GM23248 (cell line): ENCODE measurements around the gene PRICKLE2.

Experiments used
- EZH2 ChIP-seq: fragments of 200-600 bp; sonication (generic); IDR thresholded peaks from 2 replicates; pipeline ENCODE4 v1.6.1; 2018; ENCODE audit warnings: antibody characterized with exemption, mild to moderate bottlenecking; ENCODE audit not compliant: insufficient read depth, poor library complexity, severe bottlenecking
- EZH2phosphoT487 ChIP-seq: fragments of 200-600 bp; sonication (generic); IDR thresholded peaks from 2 replicates; pipeline ENCODE4 v1.6.1; 2018; ENCODE audit warnings: antibody characterized with exemption, moderate library complexity, mild to moderate bottlenecking, low read depth; ENCODE audit not compliant: insufficient read depth

DNA sequence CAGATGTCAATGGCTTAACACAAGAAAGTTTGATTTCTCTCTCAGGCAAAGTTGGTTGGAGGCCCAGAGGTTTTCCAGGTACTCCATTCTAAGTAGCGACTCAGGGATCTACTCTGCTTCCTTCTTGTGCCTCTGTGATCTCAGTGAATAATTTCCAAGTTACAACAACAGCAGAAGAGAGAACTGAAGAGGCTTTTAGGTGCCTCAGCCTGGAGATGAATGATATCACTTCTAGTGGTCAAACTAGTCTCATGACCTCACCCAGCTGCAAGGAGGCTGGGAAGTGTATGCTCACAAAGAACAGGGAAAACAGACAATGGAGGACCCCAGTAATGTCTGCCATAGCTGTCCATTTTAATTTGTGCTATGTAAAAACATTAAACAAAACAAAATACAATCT lies 4.6 kb upstream of the PRICKLE2 start:
- no peak for TF ChIP-seq EZH2
- TF ChIP-seq EZH2phosphoT487: no peak
